ENCODE data around the gene CTSV.
"Not testable (repeated sequence)": the region's sequence is repeated elsewhere in the genome, so short reads cannot be mapped to it uniquely, and the experiment has no call there.

CTSV gene

DNA sequence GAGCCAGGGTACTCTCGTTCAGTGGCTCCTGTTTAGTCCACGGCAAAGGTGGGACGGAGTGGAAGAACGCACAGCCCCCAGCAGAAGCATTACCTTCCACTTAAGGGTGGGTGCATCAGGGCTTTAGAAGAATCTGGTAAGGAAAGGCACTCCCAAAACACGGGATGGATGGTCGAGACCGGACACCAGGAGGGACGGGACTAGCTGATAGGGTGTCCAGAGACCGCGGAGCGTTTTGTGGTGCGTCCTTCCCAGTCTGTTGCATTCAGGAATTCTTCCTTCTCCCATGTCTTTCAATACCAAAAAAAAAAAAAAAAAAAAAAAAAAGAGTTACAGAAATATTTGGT, 545 bp upstream of the CTSV start:
- no peak for DNase-seq

DNA sequence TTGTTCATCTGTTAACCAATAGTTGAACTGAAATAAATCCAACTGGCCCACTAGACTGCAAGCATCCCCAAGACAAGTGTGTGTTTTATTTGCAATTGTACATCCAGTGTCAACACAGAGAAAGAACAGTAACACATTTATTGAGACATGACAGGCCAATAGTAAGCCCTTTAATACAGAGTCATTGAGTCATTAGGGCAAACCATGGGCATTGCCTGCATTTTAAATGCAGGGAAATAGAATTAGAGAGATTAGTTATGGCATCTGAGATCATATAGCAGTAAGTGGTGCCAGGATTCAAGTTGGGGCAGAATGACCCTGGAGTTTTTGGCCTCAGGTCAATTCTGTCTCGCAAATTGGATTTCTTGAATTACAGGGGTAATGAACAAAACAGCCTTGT, 15.4 kb downstream of the CTSV start:
- DNase-seq: not testable (repeated sequence)

DNA sequence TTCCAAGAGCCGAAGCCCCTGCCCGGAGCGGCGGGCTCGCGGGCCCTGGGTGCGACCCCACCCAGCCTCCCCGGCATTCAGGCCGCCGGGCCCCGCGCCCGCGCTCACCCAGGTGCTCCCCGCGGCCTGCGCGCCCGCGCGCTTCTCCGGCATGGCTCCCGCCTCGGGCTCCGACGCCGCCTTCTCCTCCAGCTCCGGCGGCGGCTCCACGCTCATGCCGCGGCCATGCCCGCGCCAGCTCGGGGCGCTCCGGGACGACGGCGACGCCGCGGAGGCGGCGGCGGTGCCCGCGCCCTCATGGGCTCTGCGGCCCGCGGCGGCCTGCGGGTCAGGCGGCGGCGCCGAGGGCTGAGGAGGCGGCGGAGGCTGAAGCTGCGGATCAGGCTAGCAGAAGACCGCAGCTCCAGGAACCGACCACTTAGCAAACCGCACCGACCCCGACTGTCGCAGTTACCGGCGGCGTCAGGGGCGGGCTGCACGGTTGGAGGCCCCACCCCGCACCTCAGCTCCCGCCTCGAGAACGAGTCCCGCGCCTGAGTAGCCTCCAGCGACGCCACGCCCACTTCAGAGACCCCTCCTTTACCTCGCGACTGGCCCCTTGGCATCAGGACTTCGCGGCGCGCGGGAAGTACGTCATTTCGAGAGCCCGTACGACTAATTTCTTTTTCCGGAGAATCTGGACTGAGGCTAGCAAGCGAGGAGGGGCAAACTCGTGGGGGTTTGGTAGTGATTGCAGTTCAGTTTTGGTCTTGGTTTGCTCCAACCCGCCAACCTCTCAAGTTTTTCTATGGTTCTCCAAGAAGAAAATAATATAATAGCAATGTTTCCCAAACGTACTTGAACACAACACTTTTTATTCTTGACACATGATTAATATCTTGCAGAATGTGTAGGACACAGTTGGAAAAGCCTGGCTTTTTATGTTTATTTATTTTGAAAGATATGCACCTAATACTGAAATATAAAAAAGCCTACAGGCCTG, 25.5 kb downstream of the CTSV start:
- DNase-seq: peak; percentile 47 to 92 (median 82)

DNA sequence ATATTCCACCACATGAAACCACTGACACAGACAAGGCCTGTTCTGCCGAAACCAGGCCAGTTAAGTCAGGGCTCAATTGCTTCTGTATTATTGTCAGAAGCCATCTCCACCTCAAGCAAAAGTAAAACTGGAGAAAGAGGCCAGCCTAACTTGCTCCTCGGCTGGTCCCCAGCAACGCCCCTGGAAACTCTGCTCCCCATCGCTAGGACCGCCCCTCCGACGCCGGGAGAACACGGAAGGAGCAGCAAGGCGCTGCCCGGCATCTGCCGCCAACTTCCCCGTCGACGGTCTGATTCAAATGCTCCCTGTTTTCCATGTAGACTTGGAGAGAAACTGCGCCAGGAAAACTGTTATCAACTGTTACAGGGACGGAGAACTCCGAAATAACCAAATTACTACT, 26.3 kb downstream of the CTSV start:
- peak in 1 of 3 experiments; percentile 43 for DNase-seq

DNA sequence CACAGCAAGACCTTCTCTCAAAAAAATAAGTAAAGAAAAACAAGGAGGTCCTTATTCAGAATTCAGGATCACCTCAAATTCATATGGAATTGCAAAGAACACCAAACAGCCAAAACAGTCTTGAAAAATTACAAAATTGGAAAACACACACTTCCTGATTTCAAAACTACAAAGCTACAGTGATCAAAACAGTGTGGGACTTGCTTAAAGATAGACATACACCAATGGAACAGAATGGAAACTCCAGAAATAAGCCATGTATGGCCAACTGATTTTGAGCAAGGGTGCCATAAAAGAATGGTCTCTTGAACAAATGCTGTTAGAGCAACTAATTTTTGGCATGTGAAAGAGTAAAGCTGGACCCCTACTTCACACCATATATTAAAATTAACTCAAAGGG, 36.7 kb downstream of the CTSV start:
- DNase-seq: not testable (repeated sequence)

GRCh38 chr9:97001338-97001737, 37.6 kb downstream of the CTSV start:
- not testable (repeated sequence) for DNase-seq

GRCh38 chr9:97000139-97000787, 38.7 kb downstream of the CTSV start:
- not testable (repeated sequence) for DNase-seq

GRCh38 chr9:96999733-97000132, 39.2 kb downstream of the CTSV start:
- not testable (repeated sequence) for DNase-seq

DNA sequence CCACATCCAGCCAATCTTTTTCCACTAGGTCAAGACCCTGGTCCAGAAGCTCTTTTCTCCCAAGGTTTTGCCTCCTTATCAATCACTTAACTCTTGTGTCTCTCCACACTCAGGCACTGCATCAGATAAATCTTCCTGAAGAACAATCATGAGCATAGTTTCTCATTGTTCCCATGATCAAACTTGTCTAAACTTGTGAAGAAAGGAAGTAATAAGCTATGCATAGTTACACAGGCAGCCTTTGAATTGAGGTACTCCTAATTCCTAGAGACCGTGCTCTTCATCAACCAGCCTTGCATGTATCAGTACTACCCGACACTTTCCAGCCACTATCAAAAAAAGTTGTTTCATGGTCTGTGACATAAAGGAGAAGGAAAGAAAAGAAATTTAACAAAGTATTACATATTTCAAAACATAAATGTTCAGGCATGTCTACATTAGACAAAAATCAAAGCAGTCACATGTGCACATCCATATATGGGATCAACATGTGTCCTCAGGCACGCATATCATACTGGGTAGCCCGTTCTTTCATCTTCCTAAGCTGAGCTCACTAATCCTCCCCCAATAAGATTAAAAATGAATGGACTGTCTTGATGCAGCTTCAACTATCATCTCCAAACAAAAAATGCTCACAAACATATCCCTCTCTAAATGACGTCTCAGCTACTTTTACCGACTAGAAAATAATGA, 41.8 kb downstream of the CTSV start:
- DNase-seq: not testable (repeated sequence)

DNA sequence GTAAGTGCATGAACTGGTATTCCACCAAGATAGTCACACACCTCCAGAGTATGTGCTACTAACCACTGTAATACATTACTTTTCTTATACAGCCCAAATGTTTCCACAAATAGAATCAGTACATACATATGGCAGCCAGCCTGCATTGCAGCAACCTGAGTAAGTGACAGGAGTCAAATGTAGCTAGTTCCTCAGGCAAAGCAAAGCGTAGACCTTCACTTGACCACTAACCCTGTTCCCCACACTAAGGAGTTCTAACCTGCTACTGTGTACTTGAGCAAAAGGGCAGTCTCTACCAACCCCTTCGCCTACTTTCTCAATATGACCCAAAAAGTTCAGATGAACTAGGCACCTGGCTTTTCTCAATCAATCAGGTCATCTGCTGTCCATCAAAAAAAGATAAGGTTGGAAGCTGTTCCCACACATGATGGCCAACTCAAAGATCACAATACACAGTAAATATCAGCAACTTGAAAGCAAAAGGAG, 44.4 kb downstream of the CTSV start:
- not testable (repeated sequence) for DNase-seq

GRCh38 chr9:96992303-96992702, 46.6 kb downstream of the CTSV start:
- DNase-seq: peak in 1 of 3 experiments; percentile 10

- not testable (repeated sequence) for DNase-seq
These were observed 49.1 kb downstream of the CTSV start for GRCh38 chr9:96989747-96990318.

GRCh38 chr9:96984887-96985286, 54.1 kb downstream of the CTSV start:
- not testable (repeated sequence) for DNase-seq

DNA sequence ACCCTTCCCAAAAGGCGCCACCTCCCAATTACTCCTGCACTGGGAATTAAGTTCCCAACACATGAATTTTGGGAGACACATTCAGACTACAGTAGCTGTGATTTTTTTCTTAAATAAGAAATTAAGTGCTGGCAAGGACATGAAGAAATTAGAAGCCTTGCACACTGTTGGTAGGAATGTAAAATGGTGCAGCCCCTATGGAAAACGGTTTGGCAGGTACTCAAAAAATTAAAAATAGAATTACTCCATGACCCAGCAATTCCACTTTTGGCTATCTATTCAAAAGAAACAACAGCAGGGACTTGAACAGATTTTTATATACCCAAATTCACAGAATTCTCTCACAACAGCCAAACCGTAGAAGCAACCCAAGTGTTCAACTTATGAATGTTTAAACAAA, 54.8 kb downstream of the CTSV start:
- not testable (repeated sequence) for DNase-seq

GRCh38 chr9:96983496-96984122, 55.3 kb downstream of the CTSV start:
- not testable (repeated sequence) for DNase-seq
